Adrenal gland (tissue), 12 donors: ENCODE results near the gene IQSEC1. TPM values are rescaled to one million over a fixed set of nuclear protein-coding genes. Genes with fewer than 3 reads are reported as not detected.
A peak's percentile ranks its signal among the peaks of the same experiment; 100 is the strongest.

ENCODE experiments used
- DNase-seq, 7 donors: peaks; one replicate each; pipeline ENCODE4 v3.0.0-alpha.2; 2019 to 2020
- H3K27ac ChIP-seq, 5 donors: fragments of 200-600 bp; sonication (generic) in 4 of 5; 1 replicate in 3 of 5; 2 replicates in 2 of 5; pipeline versions ENCODE4 v1.5.1 to v1.8.0; 2016 to 2020; ENCODE audit warnings: mild to moderate bottlenecking in 1 of 5
- H3K27me3 ChIP-seq: fragments of 200-600 bp; 2 replicates; pipeline ENCODE4 v1.8.0; 2021
- H3K36me3 ChIP-seq, 2 donors: fragments of 200-600 bp; replicated peaks in 1 of 2; 1 replicate in 1 of 2; 2 replicates in 1 of 2; pipeline versions ENCODE4 v1.5.1 to v1.8.0; 2018 to 2022
- H3K4me1 ChIP-seq, 2 donors: fragments of 200-600 bp; replicated peaks in 1 of 2; 1 replicate in 1 of 2; 2 replicates in 1 of 2; pipeline versions ENCODE4 v1.5.1 to v1.8.0; 2018 to 2021
- H3K4me3 ChIP-seq, 4 donors: fragments of 200-600 bp; sonication (generic) in 3 of 4; one replicate each; pipeline ENCODE4 v1.5.1; 2016 to 2018
- H3K9me3 ChIP-seq, 3 donors: fragments of 200-600 bp; sonication (generic) in 1 of 3; replicated peaks in 1 of 3; 1 replicate in 2 of 3; 2 replicates in 1 of 3; pipeline versions ENCODE4 v1.5.1 to v1.8.0; 2016 to 2021
- POLR2A ChIP-seq, 2 donors: fragments of 450-650 bp; IDR thresholded peaks; one replicate each; pipeline ENCODE4 v1.6.1; 2017; ENCODE audit warnings: antibody characterized with exemption in 2 of 2, mild to moderate bottlenecking in 2 of 2, moderate library complexity in 1 of 2
- WGBS, 4 donors: extraction: QIAGEN DNeasy Blood & Tissue Kit in 2 of 4; methylation state at CpG; one replicate each; pipeline versions ENCODE4 v1.1.5 to v1.1.7; 2013 to 2017; 5-methylcytosine and 5-hydroxymethylcytosine counted together
- intact Hi-C, 2 donors: fragments of 100-400 bp; cut with DNase I; formaldehyde crosslinking; loops; one replicate each; pipeline versions ENCODE4 v1.14.1 to v1.15.0; 2022 to 2023
- polyA plus RNA-seq, 3 donors: library from polyadenylated mRNA; stranded (reverse); fragments of 200-250 nt in 2 of 3; fragments of 350-450 nt in 1 of 3; fragmentation: Illumina TruSeq in 1 of 3; extraction: RNeasy Lipid Tissue Mini Kit (QIAGEN cat#74804) in 1 of 3; gene quantifications; one replicate each; pipeline ENCODE4 v1.2.3, GENCODE V29; 2013 to 2014
- total RNA-seq, 9 donors: library from RNA; depleted of rRNA in 4 of 9; stranded (reverse); fragments of >200 nt in 4 of 9; fragments of 120-200 nt in 1 of 9; fragmentation: NEBNext Ultra II Directional in 1 of 9; extraction: Animal tissue kit (Norgen Biotek cat#: 25700) in 1 of 9; gene quantifications; one replicate each; pipeline versions ENCODE4 v1.1.0 to v1.2.4, GENCODE V29; 2013 to 2023
- TF ChIP-seq, protein P1 (sequence below), 6 experiments: fragments of 450-650 bp in 4 of 6; fragments of 200-600 bp in 2 of 6; sonication (generic) in 1 of 6; IDR thresholded peaks; 1 replicate in 5 of 6; 2 replicates in 1 of 6; pipeline versions ENCODE4 v1.5.1 to v1.8.0; 2016 to 2021; ENCODE audit warnings: antibody characterized with exemption in 6 of 6, mild to moderate bottlenecking in 2 of 6, moderate library complexity in 1 of 6
- donor health status: healthy with polysubstance abuse.
- donor health status: Bipolar disorder and iron deficiency.
- donor health status: DM: yes; HTN: yes; CAD: no.
- donor health status: DM: no; HTN: no; CAD: no.
- donor health status: DM: no; HTN: no; CAD: no.
- donor health status: DM: yes; HTN: yes; CAD: no.

IQSEC1 gene
- total and polyA plus RNA-seq, 12 donors = 24.4 to 133 (median 94.2) TPM

DNA sequence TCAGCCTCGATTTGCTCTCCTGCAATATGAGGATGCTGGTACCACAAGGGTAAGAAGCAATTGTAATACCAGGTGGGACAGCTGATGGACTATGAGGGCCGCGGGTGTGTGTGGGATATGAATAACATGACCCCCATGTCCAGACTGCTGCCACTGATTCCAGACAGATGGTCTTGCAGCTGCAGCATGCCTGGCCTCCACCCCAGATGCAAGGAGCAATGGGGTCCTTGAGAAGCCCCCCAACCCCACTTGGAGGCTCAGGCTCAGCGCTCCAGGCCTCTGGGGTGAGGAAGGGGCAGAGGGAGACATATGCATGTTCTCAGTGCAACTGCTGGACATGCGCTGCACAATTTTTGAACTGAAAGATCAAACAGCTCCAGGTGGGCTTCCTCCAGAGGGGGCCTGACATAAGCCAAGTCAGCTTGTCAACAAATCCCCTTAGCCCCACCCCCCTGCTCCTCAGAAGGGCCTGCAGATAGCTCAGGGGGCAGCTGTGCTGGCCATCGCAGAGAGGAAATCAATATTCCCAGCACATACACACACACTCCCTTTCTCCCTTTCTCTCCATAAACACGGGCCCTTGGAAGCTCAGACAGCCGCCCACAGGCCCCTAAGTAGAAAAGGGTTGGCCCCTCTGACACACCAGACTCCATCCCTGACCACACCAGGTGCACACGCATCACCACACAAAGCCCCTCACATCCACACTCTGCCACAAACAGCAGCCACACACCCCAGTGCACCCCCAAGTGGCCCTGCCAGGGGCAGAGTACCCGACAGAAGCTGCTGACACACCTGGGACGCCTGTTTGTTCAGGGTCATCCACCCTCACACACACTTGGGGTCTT lies 107.0 kb downstream of the IQSEC1 start:
- DNase-seq = no peak
- TF ChIP-seq, protein P1, sequence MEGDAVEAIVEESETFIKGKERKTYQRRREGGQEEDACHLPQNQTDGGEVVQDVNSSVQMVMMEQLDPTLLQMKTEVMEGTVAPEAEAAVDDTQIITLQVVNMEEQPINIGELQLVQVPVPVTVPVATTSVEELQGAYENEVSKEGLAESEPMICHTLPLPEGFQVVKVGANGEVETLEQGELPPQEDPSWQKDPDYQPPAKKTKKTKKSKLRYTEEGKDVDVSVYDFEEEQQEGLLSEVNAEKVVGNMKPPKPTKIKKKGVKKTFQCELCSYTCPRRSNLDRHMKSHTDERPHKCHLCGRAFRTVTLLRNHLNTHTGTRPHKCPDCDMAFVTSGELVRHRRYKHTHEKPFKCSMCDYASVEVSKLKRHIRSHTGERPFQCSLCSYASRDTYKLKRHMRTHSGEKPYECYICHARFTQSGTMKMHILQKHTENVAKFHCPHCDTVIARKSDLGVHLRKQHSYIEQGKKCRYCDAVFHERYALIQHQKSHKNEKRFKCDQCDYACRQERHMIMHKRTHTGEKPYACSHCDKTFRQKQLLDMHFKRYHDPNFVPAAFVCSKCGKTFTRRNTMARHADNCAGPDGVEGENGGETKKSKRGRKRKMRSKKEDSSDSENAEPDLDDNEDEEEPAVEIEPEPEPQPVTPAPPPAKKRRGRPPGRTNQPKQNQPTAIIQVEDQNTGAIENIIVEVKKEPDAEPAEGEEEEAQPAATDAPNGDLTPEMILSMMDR (IDR thresholded peaks at IDR 0.05) = no peak
- no peak for TF ChIP-seq POLR2A (IDR thresholded peaks at IDR 0.05)
- Histone ChIP-seq H3K36me3 (no peaks in the 10 kb centered on the region), H3K27me3 (no peaks in the 10 kb centered on the region), H3K4me1 (peaks cover 46 to 62% of the 10 kb centered on the region in 2 donors), H3K9me3 (no peaks in the 10 kb centered on the region), H3K27ac (peak overlapping the region in 3 of 5 donors; percentile 80 to 89 (median 87)), H3K4me3 (peak overlapping the region in 2 of 4 donors; percentile 88 to 91)
- intact Hi-C loops = no loop called here
- 62 to 70% (median 64%) methylated on average over 7 to 11 of the region's 11 CpGs for WGBS, 4 donors

DNA sequence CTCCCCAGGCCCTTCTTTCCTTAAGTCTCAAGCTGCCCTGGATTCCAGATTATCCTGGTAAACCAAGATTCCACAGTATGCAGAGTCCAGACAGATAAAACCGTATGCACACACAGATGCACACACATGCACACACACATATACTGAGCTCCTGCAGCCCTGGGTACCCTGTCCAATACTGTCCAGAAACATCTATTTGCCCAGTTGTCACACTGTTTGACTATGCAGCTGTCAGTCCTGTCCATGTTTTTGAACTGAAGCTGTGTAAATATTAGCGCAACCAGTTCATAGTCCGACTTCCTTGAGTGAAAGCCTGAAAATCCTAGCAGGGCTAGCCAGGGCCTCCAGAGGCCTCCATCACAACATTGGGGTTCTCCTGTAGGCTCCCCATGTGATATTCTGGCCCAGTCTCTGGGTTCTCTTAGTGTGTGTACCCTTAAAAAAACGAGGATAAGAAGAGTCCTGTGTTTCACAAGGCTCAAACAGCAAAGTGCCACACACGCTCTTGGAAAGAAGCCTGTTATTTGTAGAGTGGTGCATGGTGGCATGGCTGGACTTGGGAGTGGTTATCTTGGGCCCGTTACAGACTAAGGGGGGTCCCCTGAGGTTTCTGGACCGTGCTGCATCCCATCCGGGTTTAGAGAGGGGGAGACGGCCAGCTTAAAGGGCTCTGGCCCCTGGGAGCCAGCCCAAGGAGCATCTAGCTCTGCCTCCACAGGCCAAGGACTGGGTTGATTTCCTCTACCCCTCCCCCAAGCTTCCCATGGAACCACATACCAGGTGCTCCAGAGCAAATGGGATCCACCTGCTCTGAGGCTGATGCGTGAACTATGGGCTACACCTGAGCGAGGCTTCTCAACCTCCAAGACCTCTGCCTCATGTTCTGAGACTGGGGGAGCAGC lies 108.3 kb downstream of the IQSEC1 start:
- no peak for TF ChIP-seq POLR2A (IDR thresholded peaks at IDR 0.05)
- TF ChIP-seq, protein P1 (IDR thresholded peaks at IDR 0.05) = no peak
- H3K27ac ChIP-seq = peak overlapping the region; percentile 6 to 87 (median 63)

GRCh38 chr3:12963922-12964701 lies 109.1 kb downstream of the IQSEC1 start:
- H3K27me3 ChIP-seq = no peaks in the 10 kb centered on the region
- no peaks in the 10 kb centered on the region for H3K9me3 ChIP-seq
- H3K4me3 ChIP-seq = no peak overlapping the region
- peak; percentile 48 to 88 (median 80) for DNase-seq
- WGBS, 4 donors = 23 to 38% (median 29%) methylated on average over 6 to 8 of the region's 8 CpGs
- intact Hi-C loops = no loop called here
- TF ChIP-seq, protein P1 (IDR thresholded peaks at IDR 0.05) = peak in 1 of 6 experiments; percentile 9
- TF ChIP-seq POLR2A (IDR thresholded peaks at IDR 0.05) = peak in 1 of 2 donors; percentile 81
- peaks cover 67 to 83% of the 10 kb centered on the region in 2 donors for H3K4me1 ChIP-seq
- H3K27ac ChIP-seq = peak overlapping the region; percentile 6 to 87 (median 63)
- H3K36me3 ChIP-seq = no peaks in the 10 kb centered on the region

More for the DNA sequence above, 108.3 kb downstream of the IQSEC1 start:
- Histone ChIP-seq H3K36me3 (no peaks in the 10 kb centered on the region), H3K4me3 (no peak overlapping the region), H3K27me3 (no peaks in the 10 kb centered on the region), H3K9me3 (no peaks in the 10 kb centered on the region), H3K4me1 (peaks cover 58 to 75% of the 10 kb centered on the region in 2 donors)
- intact Hi-C loops = no loop called here
- DNase-seq = no peak
- 70 to 74% (median 73%) methylated on average over 11 of the region's 11 CpGs for whole genome bisulfite sequencing, 4 donors
